Measurements from ENCODE around the gene ADCY2. TPM values are rescaled to one million over a fixed set of nuclear protein-coding genes. Genes with fewer than 3 reads are reported as not detected.

The ADCY2 gene
- total RNA-seq, 3 donors from 2014 or later, result 1.7 to 14.8 (median 2.2) TPM

- no peaks in the 10 kb centered on the region for H3K4me1 ChIP-seq (ENCODE audit: low read depth)
- TF ChIP-seq, protein P1, sequence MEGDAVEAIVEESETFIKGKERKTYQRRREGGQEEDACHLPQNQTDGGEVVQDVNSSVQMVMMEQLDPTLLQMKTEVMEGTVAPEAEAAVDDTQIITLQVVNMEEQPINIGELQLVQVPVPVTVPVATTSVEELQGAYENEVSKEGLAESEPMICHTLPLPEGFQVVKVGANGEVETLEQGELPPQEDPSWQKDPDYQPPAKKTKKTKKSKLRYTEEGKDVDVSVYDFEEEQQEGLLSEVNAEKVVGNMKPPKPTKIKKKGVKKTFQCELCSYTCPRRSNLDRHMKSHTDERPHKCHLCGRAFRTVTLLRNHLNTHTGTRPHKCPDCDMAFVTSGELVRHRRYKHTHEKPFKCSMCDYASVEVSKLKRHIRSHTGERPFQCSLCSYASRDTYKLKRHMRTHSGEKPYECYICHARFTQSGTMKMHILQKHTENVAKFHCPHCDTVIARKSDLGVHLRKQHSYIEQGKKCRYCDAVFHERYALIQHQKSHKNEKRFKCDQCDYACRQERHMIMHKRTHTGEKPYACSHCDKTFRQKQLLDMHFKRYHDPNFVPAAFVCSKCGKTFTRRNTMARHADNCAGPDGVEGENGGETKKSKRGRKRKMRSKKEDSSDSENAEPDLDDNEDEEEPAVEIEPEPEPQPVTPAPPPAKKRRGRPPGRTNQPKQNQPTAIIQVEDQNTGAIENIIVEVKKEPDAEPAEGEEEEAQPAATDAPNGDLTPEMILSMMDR (IDR thresholded peaks at IDR 0.05), result no peak
- no peaks in the 10 kb centered on the region for H3K9me3 ChIP-seq
- H3K4me3 ChIP-seq, result no peak overlapping the region
- H3K36me3 ChIP-seq (ENCODE audit: low read depth), result no peaks in the 10 kb centered on the region
- ATAC-seq (no peak), DNase-seq (no peak)
- intact Hi-C loops (cut with DNase I, micrococcal nuclease), result no loop called here
Observed at GRCh38 chr5:7576023-7576715, 180.2 kb downstream of the ADCY2 start.

DNA sequence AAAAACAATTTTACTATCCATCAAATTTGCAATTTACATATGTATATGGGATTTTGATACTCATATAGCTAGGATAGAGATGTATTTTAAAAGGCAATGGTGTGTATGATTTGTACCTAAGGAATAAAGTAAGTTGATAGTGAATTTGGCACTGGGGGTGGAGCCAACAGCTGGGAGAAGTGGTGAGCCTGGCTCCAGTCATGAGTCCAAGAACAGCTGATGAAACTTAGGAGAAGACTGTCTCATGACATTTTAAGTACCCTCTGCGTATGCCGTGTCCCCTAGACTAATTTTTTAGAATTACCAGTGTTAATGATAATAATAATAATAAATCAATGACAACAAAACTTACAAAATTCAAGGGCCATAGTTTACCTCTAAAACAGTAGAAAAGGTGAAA is 181.4 kb downstream of the ADCY2 start:
- TF ChIP-seq, protein P1 (IDR thresholded peaks at IDR 0.05), result no peak
- Histone ChIP-seq H3K36me3 (ENCODE audit: low read depth) (no peaks in the 10 kb centered on the region), H3K4me3 (no peak overlapping the region), H3K4me1 (ENCODE audit: low read depth) (no peaks in the 10 kb centered on the region), H3K9me3 (no peaks in the 10 kb centered on the region)
- DNase-seq (no peak), ATAC-seq (no peak)
- intact Hi-C loops (cut with DNase I, micrococcal nuclease), result no loop called here

GRCh38 chr5:7578071-7578470 is 182.1 kb downstream of the ADCY2 start:
- DNase-seq (no peak), ATAC-seq (no peak)
- TF ChIP-seq, protein P1 (IDR thresholded peaks at IDR 0.05), result no peak
- Histone ChIP-seq H3K36me3 (ENCODE audit: low read depth) (no peaks in the 10 kb centered on the region), H3K4me3 (no peak overlapping the region), H3K4me1 (ENCODE audit: low read depth) (no peaks in the 10 kb centered on the region), H3K9me3 (no peaks in the 10 kb centered on the region)
- intact Hi-C loops (cut with DNase I, micrococcal nuclease), result no loop called here

- ATAC-seq (no peak), DNase-seq (no peak)
- H3K36me3 ChIP-seq (ENCODE audit: low read depth), result no peaks in the 10 kb centered on the region
- no peak overlapping the region for H3K4me3 ChIP-seq
- intact Hi-C loops (cut with DNase I, micrococcal nuclease), result no loop called here
- H3K4me1 ChIP-seq (ENCODE audit: low read depth), result no peaks in the 10 kb centered on the region
- H3K9me3 ChIP-seq, result no peaks in the 10 kb centered on the region
- TF ChIP-seq, protein P1 (IDR thresholded peaks at IDR 0.05), result no peak
Observed at GRCh38 chr5:7584749-7585148, 188.8 kb downstream of the ADCY2 start.

DNA sequence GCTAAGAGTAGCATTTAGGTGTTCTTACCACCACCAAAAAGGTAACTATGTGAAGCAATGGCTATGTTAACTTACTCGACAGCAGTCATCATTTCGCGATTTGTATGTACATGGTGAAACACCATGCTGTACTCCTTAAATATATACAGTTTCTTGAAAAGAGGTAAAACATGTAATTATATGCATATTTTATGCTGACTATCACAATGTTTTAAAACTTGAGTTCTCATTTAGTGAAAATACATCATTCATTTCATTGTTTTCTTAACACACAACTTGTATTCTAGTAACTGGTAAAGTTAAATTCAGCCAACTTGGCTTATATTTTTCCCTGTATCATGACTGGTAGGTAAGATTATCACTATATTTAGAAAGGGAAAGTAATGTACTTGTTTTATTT is 189.9 kb downstream of the ADCY2 start:
- H3K9me3 ChIP-seq, result no peaks in the 10 kb centered on the region
- no peaks in the 10 kb centered on the region for H3K36me3 ChIP-seq (ENCODE audit: low read depth)
- intact Hi-C loops (cut with DNase I, micrococcal nuclease), result no loop called here
- ATAC-seq (no peak), DNase-seq (no peak)
- no peaks in the 10 kb centered on the region for H3K4me1 ChIP-seq (ENCODE audit: low read depth)
- TF ChIP-seq, protein P1 (IDR thresholded peaks at IDR 0.05), result no peak
- H3K4me3 ChIP-seq, result no peak overlapping the region

GRCh38 chr5:7586480-7586879 is 190.5 kb downstream of the ADCY2 start:
- no peaks in the 10 kb centered on the region for H3K4me1 ChIP-seq (ENCODE audit: low read depth)
- no peak for ATAC-seq
- H3K4me3 ChIP-seq, result no peak overlapping the region
- no peaks in the 10 kb centered on the region for H3K36me3 ChIP-seq (ENCODE audit: low read depth)
- TF ChIP-seq, protein P1 (IDR thresholded peaks at IDR 0.05), result no peak
- H3K9me3 ChIP-seq, result no peaks in the 10 kb centered on the region
- no peak for DNase-seq
- intact Hi-C loops (cut with DNase I, micrococcal nuclease), result no loop called here

Measured in mucosa of descending colon (tissue), 3 donors.